Measurements from ENCODE around the gene OR14A16. TPM values are rescaled to one million over a fixed set of nuclear protein-coding genes. Genes with fewer than 3 reads are reported as not detected.

OR14A16 gene
- total RNA-seq, 6 experiments from 2014 or later: not detected

DNA sequence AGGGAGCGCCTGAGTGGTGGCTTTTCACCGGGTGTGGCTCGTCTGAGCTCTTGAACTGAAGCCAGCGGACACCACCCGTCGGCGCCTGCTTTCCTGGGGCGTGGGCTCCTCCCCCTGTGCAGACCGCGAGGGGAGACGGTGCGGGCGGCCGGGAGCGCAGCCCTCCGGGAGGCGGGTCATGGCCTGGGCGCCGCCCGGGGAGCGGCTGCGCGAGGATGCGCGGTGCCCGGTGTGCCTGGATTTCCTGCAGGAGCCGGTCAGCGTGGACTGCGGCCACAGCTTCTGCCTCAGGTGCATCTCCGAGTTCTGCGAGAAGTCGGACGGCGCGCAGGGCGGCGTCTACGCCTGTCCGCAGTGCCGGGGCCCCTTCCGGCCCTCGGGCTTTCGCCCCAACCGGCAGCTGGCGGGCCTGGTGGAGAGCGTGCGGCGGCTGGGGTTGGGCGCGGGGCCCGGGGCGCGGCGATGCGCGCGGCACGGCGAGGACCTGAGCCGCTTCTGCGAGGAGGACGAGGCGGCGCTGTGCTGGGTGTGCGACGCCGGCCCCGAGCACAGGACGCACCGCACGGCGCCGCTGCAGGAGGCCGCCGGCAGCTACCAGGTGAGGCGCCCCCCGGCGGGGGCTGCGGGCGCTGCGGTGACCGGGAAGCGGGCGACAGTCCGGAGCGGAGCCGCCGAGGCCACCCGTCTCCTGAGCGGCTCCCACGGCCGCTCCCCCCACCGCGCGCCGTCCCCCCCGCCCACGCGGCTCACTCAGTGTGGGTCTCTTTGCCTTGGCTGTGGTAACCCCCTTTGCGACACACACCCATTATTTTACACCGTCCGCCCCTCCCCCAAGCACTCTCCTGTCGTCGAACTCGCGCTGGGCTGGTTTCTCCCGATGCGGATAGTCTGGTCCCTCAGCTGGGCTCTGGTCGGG lies 33.4 kb upstream of the OR14A16 start, which contains the start of gene TRIM58:
TSS of gene TRIM58 (plus strand) at position 119 of the 916 bp plus-strand sequence. CDS start at position 179, 60 bp downstream.
- DNase-seq: no peak
- H3K9me3 Mint-ChIP-seq: peaks cover 37% of the 10 kb centered on the region
- peaks cover 6% of the 10 kb centered on the region; the same call in 1 of the 2 replicates for H3K4me1 Mint-ChIP-seq (ENCODE audit: low read depth)
- peaks cover 7% of the 10 kb centered on the region; the same call in 1 of the 2 replicates for H3K36me3 Mint-ChIP-seq (ENCODE audit: low read depth)
- H3K27ac Mint-ChIP-seq: no peak within 1 kb of the TSS
- no peak within 1 kb of the TSS for H3K4me3 Mint-ChIP-seq
- TF ChIP-seq CTCF (IDR thresholded peaks at IDR 0.05): no peak
- no peaks in the 10 kb centered on the region; the same call in none of the 2 replicates for H3K27me3 Mint-ChIP-seq (ENCODE audit: insufficient read depth)

GRCh38 chr1:247855911-247856310 lies 32.0 kb upstream of the OR14A16 start:
- DNase-seq: no peak
- no peak overlapping the region for H3K27ac Mint-ChIP-seq
- no peak overlapping the region for H3K4me3 Mint-ChIP-seq

DNA sequence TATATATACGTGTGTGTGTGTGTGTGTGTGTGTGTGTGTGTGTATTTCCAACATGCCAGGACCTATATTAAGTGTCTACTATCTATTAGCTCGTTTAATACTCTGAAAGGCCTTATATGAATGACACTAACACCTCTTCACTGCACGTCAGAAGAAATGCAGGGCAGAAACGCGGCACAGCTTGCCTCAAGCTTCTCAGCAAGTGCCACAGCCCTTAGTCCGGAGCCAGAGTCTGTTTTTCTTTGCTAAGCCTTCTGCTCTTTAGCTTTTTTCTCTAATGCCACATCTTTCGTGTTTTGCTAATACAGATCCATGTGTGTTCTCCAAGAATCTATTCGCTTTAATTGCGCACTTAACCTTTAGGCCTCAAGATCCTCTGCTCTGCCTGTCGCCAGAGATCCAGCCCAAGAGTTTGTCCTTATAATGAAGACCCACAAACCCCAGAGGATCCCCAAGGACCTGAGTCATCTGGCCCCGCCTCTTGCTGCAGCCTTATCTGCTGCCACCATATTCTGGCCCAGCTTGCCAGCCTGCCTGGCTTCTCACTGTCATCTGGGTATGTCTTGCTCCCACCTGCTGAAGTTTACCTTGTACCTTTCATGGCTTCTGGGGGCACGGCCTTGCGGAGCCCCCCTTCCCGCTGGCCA lies 31.1 kb upstream of the OR14A16 start:
- no peak for DNase-seq
- Mint-ChIP-seq H3K27ac (no peak overlapping the region), H3K9me3 (peaks cover 37% of the 10 kb centered on the region), H3K36me3 (ENCODE audit: low read depth) (peaks cover 7% of the 10 kb centered on the region; the same call in 1 of the 2 replicates), H3K27me3 (ENCODE audit: insufficient read depth) (no peaks in the 10 kb centered on the region; the same call in none of the 2 replicates), H3K4me1 (ENCODE audit: low read depth) (peaks cover 6% of the 10 kb centered on the region; the same call in 1 of the 2 replicates), H3K4me3 (no peak overlapping the region)
- no peak for TF ChIP-seq CTCF (IDR thresholded peaks at IDR 0.05)

More at GRCh38 chr1:247855911-247856310, 32.0 kb upstream of the OR14A16 start:
- Mint-ChIP-seq H3K27me3 (ENCODE audit: insufficient read depth) (no peaks in the 10 kb centered on the region; the same call in none of the 2 replicates), H3K4me1 (ENCODE audit: low read depth) (peaks cover 6% of the 10 kb centered on the region; the same call in 1 of the 2 replicates), H3K9me3 (peaks cover 37% of the 10 kb centered on the region), H3K36me3 (ENCODE audit: low read depth) (peaks cover 7% of the 10 kb centered on the region; the same call in 1 of the 2 replicates)
- TF ChIP-seq CTCF (IDR thresholded peaks at IDR 0.05): no peak

DNA sequence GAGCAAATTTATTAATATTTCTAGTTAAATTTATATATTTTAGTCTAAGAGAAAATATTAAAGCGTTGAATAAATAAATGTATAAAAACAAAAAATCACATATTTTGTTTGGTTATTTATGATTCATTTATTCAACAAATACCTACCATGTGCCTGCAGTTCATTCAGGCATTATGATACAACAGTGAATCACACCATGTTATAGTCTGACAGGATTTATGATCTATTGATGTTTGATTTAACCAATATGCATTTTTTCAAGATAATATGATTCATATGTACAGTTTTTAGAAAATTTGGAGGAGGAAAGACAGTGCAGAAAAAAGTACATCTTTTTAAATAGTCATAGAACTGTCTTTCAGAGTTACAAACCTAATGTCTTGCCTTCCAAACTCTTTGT lies 25.7 kb upstream of the OR14A16 start:
- Mint-ChIP-seq H3K27me3 (ENCODE audit: insufficient read depth) (no peaks in the 10 kb centered on the region; the same call in none of the 2 replicates), H3K4me3 (no peak overlapping the region), H3K4me1 (ENCODE audit: low read depth) (no peaks in the 10 kb centered on the region; the same call in 1 of the 2 replicates), H3K9me3 (peaks cover 15% of the 10 kb centered on the region), H3K36me3 (ENCODE audit: low read depth) (no peaks in the 10 kb centered on the region), H3K27ac (no peak overlapping the region)
- DNase-seq: no peak
- TF ChIP-seq CTCF (IDR thresholded peaks at IDR 0.05): no peak

DNA sequence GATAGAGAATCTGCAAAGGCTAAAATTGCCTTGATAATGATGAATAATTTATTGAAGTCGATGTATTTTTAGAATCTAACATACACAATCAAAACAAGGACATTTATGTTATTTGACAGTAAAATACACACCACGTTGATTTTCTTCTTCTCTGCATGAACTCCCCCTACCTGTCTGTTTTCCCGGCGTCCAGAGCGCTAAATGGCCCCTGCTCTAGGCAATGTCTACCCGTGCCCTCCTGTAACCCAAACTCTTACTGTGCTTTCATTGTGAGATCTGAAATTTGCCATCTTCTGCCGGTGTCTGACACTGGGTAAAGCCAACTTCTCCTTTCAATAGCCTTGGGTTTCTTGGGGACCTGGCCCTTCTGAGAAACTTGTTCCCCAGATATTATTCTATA lies 24.4 kb upstream of the OR14A16 start:
- DNase-seq: no peak
- no peaks in the 10 kb centered on the region; the same call in 1 of the 2 replicates for H3K27me3 Mint-ChIP-seq (ENCODE audit: insufficient read depth)
- TF ChIP-seq CTCF (IDR thresholded peaks at IDR 0.05): no peak
- H3K4me1 Mint-ChIP-seq (ENCODE audit: low read depth): no peaks in the 10 kb centered on the region; the same call in 1 of the 2 replicates
- peaks cover 12% of the 10 kb centered on the region for H3K9me3 Mint-ChIP-seq
- no peaks in the 10 kb centered on the region for H3K36me3 Mint-ChIP-seq (ENCODE audit: low read depth)
- no peak overlapping the region for H3K4me3 Mint-ChIP-seq
- no peak overlapping the region for H3K27ac Mint-ChIP-seq

Measured in HFFc6 (cell line).